ENCODE measurements around the gene REEP2.
"Not testable (repeated sequence)": the region's sequence is repeated elsewhere in the genome, so short reads cannot be mapped to it uniquely, and the experiment has no call there.

REEP2 gene

DNA sequence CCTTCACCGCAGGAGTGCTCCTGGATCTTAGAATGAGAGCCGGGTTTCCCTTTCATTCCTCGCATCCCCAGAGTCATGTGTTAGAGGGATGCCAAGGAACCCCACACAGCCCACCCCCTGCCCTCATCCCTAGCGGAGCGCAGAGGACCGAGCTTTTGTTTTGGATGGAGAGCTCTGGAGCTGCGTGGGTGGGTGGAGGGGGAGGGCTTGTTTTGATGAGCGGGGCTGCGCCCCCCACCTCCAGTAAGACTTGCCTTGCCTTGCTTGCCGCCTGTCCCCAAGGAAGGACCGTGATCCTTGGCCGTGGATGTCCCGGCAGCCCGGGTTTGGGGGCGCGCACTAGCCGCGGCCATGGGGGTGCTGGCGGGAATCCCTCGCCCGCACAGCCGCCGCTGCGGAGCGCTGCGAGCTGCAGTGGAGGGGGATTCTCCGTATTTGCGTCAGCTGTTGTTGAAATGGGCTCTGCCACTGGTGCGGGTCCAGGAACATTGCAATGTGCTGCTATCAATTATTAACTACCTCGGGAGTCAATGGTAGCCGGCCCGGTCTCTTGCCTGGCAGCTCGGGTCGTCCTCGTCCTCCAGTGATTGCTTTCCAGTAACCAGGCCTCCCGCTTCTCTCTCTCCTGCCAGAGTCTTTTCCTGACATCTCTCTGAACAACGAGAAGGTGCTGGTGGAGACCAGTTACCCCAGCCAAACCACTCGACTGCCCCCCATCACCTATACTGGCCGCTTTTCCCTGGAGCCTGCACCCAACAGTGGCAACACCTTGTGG, 27.5 kb downstream of the REEP2 start:
- DNase-seq (ENCODE audit: low read depth, low spot score), result no peak

DNA sequence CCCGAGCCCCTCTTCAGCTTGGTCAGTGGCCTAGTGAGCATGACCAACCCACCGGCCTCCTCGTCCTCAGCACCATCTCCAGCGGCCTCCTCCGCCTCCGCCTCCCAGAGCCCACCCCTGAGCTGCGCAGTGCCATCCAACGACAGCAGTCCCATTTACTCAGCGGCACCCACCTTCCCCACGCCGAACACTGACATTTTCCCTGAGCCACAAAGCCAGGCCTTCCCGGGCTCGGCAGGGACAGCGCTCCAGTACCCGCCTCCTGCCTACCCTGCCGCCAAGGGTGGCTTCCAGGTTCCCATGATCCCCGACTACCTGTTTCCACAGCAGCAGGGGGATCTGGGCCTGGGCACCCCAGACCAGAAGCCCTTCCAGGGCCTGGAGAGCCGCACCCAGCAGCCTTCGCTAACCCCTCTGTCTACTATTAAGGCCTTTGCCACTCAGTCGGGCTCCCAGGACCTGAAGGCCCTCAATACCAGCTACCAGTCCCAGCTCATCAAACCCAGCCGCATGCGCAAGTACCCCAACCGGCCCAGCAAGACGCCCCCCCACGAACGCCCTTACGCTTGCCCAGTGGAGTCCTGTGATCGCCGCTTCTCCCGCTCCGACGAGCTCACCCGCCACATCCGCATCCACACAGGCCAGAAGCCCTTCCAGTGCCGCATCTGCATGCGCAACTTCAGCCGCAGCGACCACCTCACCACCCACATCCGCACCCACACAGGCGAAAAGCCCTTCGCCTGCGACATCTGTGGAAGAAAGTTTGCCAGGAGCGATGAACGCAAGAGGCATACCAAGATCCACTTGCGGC, 28.2 kb downstream of the REEP2 start:
- no peak for DNase-seq (ENCODE audit: low read depth, low spot score)

DNA sequence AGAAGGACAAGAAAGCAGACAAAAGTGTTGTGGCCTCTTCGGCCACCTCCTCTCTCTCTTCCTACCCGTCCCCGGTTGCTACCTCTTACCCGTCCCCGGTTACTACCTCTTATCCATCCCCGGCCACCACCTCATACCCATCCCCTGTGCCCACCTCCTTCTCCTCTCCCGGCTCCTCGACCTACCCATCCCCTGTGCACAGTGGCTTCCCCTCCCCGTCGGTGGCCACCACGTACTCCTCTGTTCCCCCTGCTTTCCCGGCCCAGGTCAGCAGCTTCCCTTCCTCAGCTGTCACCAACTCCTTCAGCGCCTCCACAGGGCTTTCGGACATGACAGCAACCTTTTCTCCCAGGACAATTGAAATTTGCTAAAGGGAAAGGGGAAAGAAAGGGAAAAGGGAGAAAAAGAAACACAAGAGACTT, 28.9 kb downstream of the REEP2 start:
- DNase-seq (ENCODE audit: low read depth, low spot score), result no peak

DNA sequence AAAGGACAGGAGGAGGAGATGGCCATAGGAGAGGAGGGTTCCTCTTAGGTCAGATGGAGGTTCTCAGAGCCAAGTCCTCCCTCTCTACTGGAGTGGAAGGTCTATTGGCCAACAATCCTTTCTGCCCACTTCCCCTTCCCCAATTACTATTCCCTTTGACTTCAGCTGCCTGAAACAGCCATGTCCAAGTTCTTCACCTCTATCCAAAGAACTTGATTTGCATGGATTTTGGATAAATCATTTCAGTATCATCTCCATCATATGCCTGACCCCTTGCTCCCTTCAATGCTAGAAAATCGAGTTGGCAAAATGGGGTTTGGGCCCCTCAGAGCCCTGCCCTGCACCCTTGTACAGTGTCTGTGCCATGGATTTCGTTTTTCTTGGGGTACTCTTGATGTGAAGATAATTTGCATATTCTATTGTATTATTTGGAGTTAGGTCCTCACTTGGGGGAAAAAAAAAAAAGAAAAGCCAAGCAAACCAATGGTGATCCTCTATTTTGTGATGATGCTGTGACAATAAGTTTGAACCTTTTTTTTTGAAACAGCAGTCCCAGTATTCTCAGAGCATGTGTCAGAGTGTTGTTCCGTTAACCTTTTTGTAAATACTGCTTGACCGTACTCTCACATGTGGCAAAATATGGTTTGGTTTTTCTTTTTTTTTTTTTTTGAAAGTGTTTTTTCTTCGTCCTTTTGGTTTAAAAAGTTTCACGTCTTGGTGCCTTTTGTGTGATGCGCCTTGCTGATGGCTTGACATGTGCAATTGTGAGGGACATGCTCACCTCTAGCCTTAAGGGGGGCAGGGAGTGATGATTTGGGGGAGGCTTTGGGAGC, 29.5 kb downstream of the REEP2 start:
- DNase-seq (ENCODE audit: low read depth, low spot score), result no peak

DNA sequence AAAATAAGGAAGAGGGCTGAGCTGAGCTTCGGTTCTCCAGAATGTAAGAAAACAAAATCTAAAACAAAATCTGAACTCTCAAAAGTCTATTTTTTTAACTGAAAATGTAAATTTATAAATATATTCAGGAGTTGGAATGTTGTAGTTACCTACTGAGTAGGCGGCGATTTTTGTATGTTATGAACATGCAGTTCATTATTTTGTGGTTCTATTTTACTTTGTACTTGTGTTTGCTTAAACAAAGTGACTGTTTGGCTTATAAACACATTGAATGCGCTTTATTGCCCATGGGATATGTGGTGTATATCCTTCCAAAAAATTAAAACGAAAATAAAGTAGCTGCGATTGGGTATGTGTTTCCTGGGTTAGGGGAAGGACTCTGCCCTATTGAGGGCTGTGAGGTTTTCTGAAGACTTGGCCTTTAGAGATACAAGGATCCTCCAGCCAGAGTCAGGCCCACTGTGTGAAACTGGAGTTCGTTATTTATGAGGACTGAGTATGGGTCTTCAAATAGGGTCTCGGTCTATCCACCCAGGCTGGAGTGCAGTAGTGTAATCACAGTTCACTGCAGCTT, 30.2 kb downstream of the REEP2 start:
- no peak for DNase-seq (ENCODE audit: low read depth, low spot score)

DNA sequence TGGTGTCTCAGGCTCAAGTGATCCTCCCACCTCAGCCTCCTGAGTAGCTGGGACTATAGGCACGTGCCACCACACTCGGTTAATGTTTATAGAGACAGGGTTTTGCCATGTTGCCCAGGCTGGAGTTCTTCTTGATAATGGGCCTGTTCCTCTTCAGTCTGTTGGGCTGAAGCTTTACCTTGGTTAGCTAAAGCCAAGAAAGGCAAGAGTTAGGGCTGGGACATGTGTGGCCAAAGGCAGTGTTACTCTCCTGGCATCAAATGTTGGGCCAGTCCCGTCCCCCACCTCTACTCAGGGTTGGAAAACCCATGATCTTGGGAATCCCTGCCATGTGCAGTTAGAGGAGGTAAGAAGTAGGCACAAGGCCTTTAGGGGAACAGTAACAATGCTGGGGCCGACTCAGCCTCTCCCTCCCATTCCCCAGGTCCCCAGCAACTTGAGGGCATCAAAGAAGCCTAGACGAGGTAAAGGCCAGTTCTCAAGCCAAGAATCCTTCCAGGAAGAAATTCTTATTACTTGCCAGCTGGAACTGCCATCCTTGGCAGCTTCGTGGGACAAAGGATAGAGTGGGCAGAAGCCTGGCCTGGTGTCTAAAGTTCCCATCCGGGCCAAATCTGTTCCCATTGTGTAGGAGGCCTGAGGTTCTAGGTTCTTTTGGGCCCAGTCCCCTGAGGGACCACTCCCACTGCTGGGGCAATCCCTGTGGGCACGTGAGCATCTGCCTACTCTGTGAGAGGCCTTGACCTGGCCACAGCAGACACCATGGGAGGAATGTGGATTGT, 30.9 kb downstream of the REEP2 start:
- no peak for DNase-seq (ENCODE audit: low read depth, low spot score)

DNA sequence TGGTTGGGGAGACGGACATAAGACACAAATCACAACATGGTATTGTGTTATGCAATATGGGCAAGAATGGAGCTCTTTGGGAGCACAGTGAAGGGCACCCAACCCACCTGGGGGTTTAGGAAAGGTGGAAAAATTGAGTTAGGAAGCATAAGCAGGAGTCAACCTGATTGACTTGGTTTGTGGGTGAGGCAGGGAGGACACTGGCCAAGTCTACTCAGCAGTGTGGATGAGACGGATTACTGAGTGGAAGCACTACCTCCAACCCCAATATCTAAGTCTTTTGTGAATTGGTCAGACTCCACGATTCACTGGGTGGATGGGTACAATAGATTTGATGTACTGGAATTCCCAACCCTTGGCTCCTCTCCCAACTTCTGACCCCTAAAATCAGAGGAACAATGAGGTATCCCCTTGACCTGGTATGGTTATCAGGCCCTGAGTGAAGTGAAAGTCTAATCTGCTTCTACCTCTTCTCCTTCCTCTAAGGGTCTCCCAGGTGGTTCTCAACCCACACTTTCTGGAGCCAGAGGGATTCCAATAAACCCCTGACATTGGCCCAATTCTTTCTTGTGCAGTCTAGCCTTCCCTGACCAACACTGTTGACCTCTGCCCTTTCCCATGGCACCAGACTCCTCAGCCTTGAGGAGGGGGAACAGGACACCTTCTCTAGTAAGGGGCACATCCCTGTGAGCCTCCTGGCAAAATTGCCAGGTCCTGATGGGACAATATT, 31.6 kb downstream of the REEP2 start:
- no peak for DNase-seq (ENCODE audit: low read depth, low spot score)

DNA sequence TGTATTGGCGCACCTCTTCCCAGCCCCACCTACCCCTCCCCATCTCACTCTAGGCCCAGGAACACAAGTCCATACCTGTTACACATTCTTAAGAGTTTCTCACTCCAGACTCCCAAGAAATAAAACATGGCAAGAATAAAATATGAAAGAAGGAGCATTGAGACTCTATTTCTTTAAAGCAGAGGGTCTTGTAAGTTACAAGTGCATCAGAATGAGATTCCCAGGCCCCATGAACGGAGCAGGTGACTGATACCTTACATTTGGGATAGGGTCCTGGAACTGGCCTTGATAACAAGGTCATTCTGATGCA, 32.1 kb downstream of the REEP2 start:
- DNase-seq (ENCODE audit: low read depth, low spot score), result no peak

DNA sequence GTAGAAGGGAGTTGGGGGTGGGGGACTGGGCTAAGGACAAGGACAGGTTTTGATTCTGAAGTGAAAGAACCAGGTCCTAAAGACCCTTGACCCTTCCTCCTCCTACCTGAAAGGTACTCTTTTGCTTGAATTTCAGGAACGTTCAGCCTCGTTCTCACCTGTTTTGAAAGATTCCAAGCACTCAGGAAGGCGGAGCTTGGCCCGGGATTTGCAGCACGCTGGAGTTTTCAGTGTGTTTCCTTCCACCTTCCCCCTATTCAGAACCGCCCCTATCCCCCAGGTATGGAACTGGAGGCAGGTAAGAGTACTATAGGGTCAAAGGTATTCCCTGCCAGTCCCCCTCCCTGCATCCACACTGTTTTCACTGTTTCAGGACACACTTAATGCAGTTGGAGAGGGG, 33.5 kb downstream of the REEP2 start:
- no peak for DNase-seq (ENCODE audit: low read depth, low spot score)

DNA sequence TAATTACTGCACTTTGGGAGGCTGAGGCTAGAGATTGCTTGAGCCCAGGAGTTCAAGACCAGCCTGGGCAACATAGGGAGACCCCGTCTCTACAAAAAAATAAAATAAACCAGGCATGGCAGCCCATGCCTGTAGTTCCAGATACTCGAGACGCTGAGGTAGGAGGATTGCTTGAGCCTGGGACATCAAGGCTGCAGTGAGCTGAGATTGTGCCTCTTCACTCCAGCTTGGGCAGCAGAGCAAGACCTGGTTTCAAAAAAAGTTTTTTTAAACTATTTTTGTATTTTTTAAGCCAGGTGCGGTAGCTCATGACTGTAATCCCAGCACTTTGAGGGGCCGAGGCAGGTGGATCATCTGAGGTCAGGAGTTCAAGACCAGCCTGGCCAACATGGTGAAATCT, 34.3 kb downstream of the REEP2 start:
- DNase-seq (ENCODE audit: low read depth, low spot score), result not testable (repeated sequence)

DNA sequence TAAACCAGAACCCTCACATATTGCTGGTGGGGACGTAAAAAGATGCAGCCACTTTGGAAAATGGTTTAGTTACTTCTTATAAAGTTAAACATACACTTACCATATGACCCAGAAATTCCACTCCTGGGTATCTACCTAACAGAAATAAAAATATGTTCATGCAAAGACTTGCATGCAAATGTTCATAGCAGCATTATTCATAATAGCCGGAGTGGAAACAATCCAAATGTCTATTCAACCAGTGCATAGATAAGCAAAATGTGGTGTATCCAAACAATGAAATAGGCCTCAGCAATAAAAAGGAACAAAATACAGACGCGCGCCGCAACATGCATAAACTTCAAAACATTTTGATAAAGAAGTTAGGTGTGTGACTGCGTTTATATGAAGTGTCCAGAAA, 38.1 kb downstream of the REEP2 start:
- no peak for DNase-seq (ENCODE audit: low read depth, low spot score)

DNA sequence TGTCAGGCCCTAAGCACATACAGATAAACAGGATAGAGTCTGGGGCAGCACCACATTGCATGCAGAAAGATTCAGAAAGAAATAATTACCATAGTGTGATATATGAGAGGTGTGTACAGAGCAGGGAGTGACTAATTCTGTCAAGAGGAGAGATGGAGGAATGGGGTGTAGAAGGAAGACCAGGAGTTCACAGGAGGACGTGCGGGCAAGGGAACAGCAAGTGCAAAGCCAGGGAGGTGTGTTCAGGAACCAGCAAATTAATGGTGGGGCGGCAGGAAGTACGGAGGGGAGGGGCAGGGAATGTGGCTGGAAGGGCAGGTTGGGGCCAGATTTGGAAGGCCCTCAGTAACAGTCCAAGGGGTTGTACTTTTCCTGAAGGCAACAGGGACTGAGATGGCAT, 43.8 kb downstream of the REEP2 start:
- DNase-seq (ENCODE audit: low read depth, low spot score), result no peak

DNA sequence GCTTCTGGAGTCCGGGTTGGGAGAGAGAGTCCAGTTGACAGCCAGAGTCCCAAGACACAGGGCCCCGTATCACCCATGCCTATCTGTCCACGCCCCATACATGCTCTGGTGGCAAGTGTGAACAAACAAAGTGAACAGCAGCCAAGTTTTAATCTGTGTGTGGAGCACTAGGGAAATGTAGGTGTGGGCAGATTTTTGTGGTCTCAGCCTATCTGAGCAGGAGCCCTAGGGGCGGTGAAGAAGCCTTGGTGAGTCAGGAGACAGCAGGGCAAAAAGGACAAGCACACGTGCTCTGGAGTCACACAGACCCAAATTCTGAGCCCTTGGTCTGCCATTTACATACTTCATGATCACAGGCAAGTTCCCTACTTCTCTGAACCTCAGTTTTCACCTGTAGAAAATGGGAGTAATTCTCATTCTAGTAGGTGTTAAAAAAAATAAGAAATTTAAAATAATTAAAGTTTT, 49.7 kb downstream of the REEP2 start:
- no peak for DNase-seq (ENCODE audit: low read depth, low spot score)

DNA sequence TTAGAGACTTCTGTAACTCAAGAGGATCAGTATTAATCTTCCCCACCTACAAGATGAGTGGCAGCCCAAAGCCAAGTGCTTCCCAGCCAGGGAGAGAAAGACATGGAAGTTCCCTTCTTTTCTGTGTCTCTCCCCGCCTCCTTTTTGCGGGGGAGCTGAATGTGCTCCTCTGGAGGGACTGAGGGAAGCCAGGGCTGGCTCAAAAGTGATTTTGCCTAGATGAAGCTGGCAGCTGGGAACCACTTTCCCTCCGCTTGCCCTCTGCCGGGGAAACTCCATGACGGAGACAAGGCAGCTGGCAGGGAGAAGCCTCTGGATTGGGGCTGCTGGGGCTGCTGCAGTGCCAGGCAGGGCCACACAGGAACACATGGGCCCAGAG, 50.8 kb downstream of the REEP2 start:
- DNase-seq (ENCODE audit: low read depth, low spot score), result no peak

DNA sequence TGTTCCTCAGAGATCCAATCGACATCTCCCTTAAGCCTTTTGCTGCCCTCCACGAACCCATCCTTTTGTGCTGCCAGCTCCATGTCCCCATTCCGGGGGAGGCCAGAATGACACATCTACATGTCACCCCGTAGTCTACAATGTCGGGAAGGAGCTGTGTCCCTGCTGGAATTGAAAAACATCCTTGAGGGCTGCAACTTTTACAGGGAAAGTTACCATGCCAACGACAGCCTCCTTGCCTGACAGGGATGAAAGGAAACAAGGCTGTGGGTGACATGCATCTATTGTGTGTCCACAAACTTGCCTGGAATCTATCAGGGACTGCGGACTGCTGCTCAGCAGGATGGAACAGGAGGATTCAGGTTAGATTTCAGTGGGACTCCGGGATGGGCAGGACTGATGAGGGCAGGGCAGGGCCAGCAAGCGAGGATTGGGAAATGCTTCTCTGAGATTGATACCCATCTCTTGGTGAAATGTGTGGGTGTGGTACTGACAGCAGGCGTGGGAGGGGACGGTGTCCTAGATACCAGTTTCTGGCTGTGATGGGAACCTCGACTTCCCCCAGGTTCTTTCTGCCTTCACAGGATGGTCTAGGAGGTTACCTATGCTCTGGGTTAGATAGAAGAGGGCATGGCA, 51.9 kb downstream of the REEP2 start:
- DNase-seq (ENCODE audit: low read depth, low spot score), result no peak

DNA sequence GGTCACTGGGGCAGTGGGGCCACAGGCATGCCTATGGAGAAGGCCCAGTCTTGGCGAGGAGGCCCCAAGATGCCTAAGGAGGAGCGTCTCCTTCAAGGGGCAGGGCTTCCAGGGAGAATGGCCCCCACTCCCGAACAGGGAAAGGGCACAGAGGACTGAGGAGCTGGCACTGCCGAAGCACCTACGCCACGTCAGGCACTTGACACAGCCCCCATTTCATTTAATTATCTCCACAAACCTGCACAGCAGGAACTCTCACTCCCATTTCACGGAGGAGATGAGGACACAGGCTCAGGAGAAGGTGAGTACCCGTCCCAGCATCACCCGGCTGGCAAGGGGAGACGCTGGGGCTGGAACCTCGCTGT, 52.4 kb downstream of the REEP2 start:
- no peak for DNase-seq (ENCODE audit: low read depth, low spot score)

DNA sequence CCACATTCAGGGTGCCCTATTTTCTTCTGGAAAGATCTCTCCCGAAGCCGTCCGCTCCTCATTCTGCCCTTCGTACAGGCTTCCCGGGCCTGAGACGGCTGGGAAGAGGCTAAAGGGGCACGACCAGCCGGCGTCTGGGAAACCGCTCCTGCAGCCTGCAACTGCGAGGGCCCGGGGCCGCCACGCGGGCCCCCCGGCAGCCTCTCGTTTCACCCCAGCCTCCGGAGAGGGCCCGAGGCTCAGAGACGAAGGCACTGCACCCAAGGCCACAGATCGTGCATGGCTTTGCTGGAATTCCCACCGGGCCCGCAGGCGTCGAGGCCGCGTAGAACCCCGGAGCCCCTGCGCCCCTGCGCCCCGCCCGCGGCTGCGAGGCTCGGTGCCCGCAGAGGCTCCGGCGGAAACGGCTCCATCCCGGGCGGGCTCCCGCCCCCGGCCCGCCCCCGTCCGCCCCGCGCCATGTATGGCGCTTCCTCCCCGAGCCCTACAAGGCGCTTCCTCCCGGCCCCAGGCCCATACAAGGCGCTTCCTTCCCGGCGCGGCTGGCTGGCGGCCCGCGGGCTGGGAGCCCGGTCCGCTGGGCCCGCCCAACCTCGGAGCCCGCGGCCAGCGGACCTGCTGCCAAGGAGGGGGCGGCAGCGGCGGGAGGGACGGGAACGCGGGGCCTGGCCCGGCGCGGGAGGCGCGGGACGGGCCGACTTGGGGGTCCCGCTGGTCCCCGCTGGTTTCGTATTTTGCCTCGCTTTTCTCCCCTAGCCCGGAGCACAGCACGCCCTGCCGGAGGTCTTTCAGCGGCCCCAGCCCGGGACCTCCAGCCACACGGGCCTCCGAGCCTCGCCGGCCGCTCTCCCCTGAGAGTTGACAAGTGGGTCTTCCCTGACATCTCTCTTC, 53.1 kb downstream of the REEP2 start:
- peak; percentile 64 for DNase-seq (ENCODE audit: low read depth, low spot score)

DNA sequence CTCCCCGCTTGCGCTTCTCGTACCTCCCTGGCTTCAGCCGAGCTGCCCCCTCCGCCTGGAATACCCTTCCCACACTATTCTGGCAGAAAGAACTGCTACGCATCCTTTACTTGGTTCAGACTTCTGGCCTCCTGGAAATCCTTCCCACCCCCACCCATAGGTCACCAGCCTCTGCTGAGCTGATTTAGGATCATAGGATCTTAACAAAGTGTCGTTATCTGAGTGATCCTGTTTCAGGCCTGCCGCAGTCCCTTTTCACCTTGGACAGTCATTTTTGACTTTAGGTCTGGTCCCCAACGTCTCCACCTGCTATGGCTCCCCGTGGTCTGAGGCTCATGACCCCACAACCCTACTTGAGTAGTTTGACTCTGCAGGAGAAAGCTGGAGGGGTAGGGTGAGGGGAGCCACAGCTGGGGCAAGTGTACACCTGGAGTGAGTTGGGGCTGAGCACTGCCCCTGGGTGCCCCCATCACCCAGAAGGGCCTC, 53.7 kb downstream of the REEP2 start:
- no peak for DNase-seq (ENCODE audit: low read depth, low spot score)

DNA sequence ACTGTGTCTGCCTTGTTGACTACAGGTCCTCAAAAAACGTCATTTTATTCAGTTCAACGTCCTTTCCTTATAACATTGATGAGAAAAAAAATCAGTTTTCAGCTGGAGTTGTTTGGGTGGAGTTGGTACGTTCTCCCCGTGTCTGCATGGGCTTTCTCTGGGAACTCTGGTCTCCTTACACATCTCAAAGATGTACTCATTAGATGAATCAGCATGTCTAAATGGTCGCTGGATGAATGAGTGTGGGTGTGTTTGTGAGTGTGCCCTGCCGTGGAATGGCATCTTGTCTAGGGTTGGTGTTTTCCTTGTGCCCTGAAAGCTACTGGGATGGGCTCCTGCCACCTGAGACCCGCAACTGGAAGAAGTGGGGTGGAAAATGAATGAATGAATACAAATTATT, 56.5 kb downstream of the REEP2 start:
- DNase-seq (ENCODE audit: low read depth, low spot score), result no peak
